DND-41 (cell line): ENCODE results near the gene BEND3.

ENCODE experiments used
- EZH2 ChIP-seq: IDR thresholded peaks from 3 replicates; pipeline ENCODE4 v1.6.1; 2012; ENCODE audit warnings: borderline replicate concordance, low read depth, mild to moderate bottlenecking, moderate library complexity, low read length, inconsistent platforms; ENCODE audit not compliant: severe bottlenecking
- TF ChIP-seq, protein P1 (sequence below): IDR thresholded peaks from 2 replicates; pipeline ENCODE4 v1.5.1; 2012; ENCODE audit warnings: borderline replicate concordance, low read length, moderate library complexity, mild to moderate bottlenecking; ENCODE audit not compliant: poor library complexity, severe bottlenecking; ENCODE audit errors: extremely low read depth

DNA sequence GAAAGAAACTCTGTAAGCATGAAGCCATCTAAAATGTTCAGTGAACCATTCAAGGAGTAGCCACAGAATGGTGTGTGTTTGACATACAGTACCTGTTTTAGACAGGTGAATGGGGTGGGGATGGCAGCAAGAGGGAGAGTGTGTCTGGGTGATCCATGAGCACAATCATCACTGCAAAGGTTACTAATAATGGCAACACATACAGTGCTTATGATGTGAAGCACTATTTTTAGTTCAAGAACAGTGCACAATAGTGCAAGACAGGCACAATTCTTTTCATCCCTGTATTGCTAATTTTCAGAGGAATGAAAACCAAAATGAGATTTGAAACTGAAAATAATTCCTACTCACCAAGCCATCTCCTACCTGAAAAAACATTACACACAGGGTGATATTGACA is 14.1 kb downstream of the BEND3 start:
- TF ChIP-seq, protein P1, sequence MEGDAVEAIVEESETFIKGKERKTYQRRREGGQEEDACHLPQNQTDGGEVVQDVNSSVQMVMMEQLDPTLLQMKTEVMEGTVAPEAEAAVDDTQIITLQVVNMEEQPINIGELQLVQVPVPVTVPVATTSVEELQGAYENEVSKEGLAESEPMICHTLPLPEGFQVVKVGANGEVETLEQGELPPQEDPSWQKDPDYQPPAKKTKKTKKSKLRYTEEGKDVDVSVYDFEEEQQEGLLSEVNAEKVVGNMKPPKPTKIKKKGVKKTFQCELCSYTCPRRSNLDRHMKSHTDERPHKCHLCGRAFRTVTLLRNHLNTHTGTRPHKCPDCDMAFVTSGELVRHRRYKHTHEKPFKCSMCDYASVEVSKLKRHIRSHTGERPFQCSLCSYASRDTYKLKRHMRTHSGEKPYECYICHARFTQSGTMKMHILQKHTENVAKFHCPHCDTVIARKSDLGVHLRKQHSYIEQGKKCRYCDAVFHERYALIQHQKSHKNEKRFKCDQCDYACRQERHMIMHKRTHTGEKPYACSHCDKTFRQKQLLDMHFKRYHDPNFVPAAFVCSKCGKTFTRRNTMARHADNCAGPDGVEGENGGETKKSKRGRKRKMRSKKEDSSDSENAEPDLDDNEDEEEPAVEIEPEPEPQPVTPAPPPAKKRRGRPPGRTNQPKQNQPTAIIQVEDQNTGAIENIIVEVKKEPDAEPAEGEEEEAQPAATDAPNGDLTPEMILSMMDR: no peak
- no peak for TF ChIP-seq EZH2
